HG03196 (cell line): ENCODE results near the gene FLVCR1.
"Not testable (repeated sequence)": the region's sequence is repeated elsewhere in the genome, so short reads cannot be mapped to it uniquely, and the experiment has no call there.

Experiments used
- ATAC-seq: cut with Tn5 transposase; IDR thresholded peaks from one replicate; pipeline ENCODE4 v1.9.1; 2021; ENCODE audit not compliant: unreplicated experiment

The FLVCR1 gene

GRCh38 chr1:212860713-212861581 lies 2.9 kb downstream of the FLVCR1 start:
- no peak for ATAC-seq

- no peak for ATAC-seq
These were observed 4.1 kb downstream of the FLVCR1 start for GRCh38 chr1:212862111-212862690.

GRCh38 chr1:212863345-212863744 lies 5.3 kb downstream of the FLVCR1 start:
- ATAC-seq, result not testable (repeated sequence)

GRCh38 chr1:212864201-212864600 lies 6.1 kb downstream of the FLVCR1 start:
- no peak for ATAC-seq

GRCh38 chr1:212867192-212867591 lies 9.1 kb downstream of the FLVCR1 start:
- ATAC-seq, result no peak

- no peak for ATAC-seq
These were observed 13.9 kb downstream of the FLVCR1 start for GRCh38 chr1:212871976-212872375.

- ATAC-seq, result peak; percentile 76
These were observed 15.4 kb downstream of the FLVCR1 start for GRCh38 chr1:212873518-212873917.

- no peak for ATAC-seq
These were observed 20.3 kb downstream of the FLVCR1 start for GRCh38 chr1:212878418-212878817.

- ATAC-seq, result no peak
These were observed 22.0 kb downstream of the FLVCR1 start for GRCh38 chr1:212879947-212880690.

GRCh38 chr1:212884592-212884991 lies 26.5 kb downstream of the FLVCR1 start:
- no peak for ATAC-seq

- ATAC-seq, result no peak
These were observed 34.0 kb downstream of the FLVCR1 start for GRCh38 chr1:212892108-212892507.

GRCh38 chr1:212899845-212900244 lies 41.8 kb downstream of the FLVCR1 start:
- ATAC-seq, result no peak

GRCh38 chr1:212901290-212901689 lies 43.2 kb downstream of the FLVCR1 start:
- no peak for ATAC-seq

- ATAC-seq, result no peak
These were observed 44.0 kb downstream of the FLVCR1 start for GRCh38 chr1:212902054-212902453.

- ATAC-seq, result no peak
These were observed 45.6 kb downstream of the FLVCR1 start for GRCh38 chr1:212903664-212904063.

GRCh38 chr1:212908071-212908470 lies 50.0 kb downstream of the FLVCR1 start:
- ATAC-seq, result not testable (repeated sequence)

- ATAC-seq, result no peak
These were observed 50.9 kb downstream of the FLVCR1 start for GRCh38 chr1:212908971-212909370.

GRCh38 chr1:212909652-212910063 lies 51.6 kb downstream of the FLVCR1 start:
- ATAC-seq, result no peak

GRCh38 chr1:212910213-212910612 lies 52.1 kb downstream of the FLVCR1 start:
- not testable (repeated sequence) for ATAC-seq

GRCh38 chr1:212913638-212914037 lies 55.6 kb downstream of the FLVCR1 start:
- not testable (repeated sequence) for ATAC-seq

GRCh38 chr1:212914110-212914509 lies 56.0 kb downstream of the FLVCR1 start:
- not testable (repeated sequence) for ATAC-seq

GRCh38 chr1:212914789-212915188 lies 56.7 kb downstream of the FLVCR1 start:
- no peak for ATAC-seq
